H1 (cell line): ENCODE measurements around the gene MARK3. TPM values are rescaled to one million over a fixed set of nuclear protein-coding genes. Genes with fewer than 3 reads are reported as not detected.

ENCODE experiments used
- CTCF ChIA-PET: fragments of 300-600 bp; sonication (Branson Sonifier 250); formaldehyde crosslinking; loops from one replicate; lab custom pipeline; 2021; ENCODE audit not compliant: partially characterized antibody; lab: Charles Lee
- POLR2A ChIA-PET: fragments of 300-600 bp; sonication (Branson Sonifier 250); formaldehyde crosslinking; loops from one replicate; lab custom pipeline; 2021; ENCODE audit warnings: inconsistent platforms; ENCODE audit not compliant: partially characterized antibody; lab: Charles Lee
- DNase-seq, 2 experiments: peaks; one replicate each; pipeline versions ENCODE4 v3.0.0 to v3.0.0-alpha.2; 2010 to 2022; ENCODE audit warnings: low spot score in 2 of 2, low read depth in 1 of 2, mixed read lengths in 1 of 2
- FAIRE-seq: peaks from 2 replicates; lab custom pipeline; 2011; peaks lifted over from hg19 to GRCh38; lab: Jason Lieb, UNC
- H2AFZ ChIP-seq: 2 replicates; pipeline ENCODE4 v1.8.1; 2012; ENCODE audit warnings: low read length, inconsistent platforms
- H2AK5ac ChIP-seq: 2 replicates; pipeline ENCODE4 v1.6.1; 2013; ENCODE audit warnings: low read depth, low read length
- H2BK120ac ChIP-seq: replicated peaks from 2 replicates; pipeline ENCODE3; 2013; ENCODE audit warnings: low read depth, low read length, inconsistent platforms
- H2BK12ac ChIP-seq: 2 replicates; pipeline ENCODE4 v1.6.1; 2013; ENCODE audit warnings: low read depth, low read length
- H2BK15ac ChIP-seq: 2 replicates; pipeline ENCODE4 v1.6.1; 2013; ENCODE audit warnings: low read length
- H2BK20ac ChIP-seq: 2 replicates; pipeline ENCODE4 v1.6.1; 2013; ENCODE audit warnings: low read length
- H2BK5ac ChIP-seq: 2 replicates; pipeline ENCODE4 v1.6.1; 2013; ENCODE audit warnings: low read depth, low read length
- H3K14ac ChIP-seq: 2 replicates; pipeline ENCODE4 v1.6.1; 2013; ENCODE audit warnings: inconsistent platforms; ENCODE audit not compliant: insufficient read length
- H3K18ac ChIP-seq: 2 replicates; pipeline ENCODE4 v1.6.1; 2013; ENCODE audit warnings: low read length; ENCODE audit errors: extremely low read depth
- H3K23ac ChIP-seq: 2 replicates; pipeline ENCODE4 v1.6.1; 2013; ENCODE audit warnings: inconsistent platforms; ENCODE audit not compliant: insufficient read length
- H3K23me2 ChIP-seq: 2 replicates; pipeline ENCODE4 v1.6.1; 2013; ENCODE audit warnings: low read depth, low read length
- H3K27ac ChIP-seq: 2 replicates; pipeline ENCODE4 v1.6.1; 2011; ENCODE audit warnings: low read depth, low read length, inconsistent platforms
- H3K27me3 ChIP-seq, 4 experiments: replicated peaks in 1 of 4; 1 replicate in 1 of 4; 2 replicates in 3 of 4; pipeline versions ENCODE4 v1.6.1 to v1.8.1; 2011 to 2013; ENCODE audit warnings: low read length in 3 of 4, mild to moderate bottlenecking in 3 of 4, inconsistent platforms in 2 of 4, mixed read lengths in 2 of 4, moderate library complexity in 1 of 4; ENCODE audit not compliant: control insufficient read depth in 3 of 4, insufficient read depth in 3 of 4; ENCODE audit errors: extremely low read depth in 1 of 4
- H3K36me3 ChIP-seq, 4 experiments: 2 replicates each; pipeline versions ENCODE4 v1.6.1 to v1.8.1; 2011 to 2013; ENCODE audit warnings: mild to moderate bottlenecking in 4 of 4, low read length in 3 of 4, moderate library complexity in 2 of 4, control low read depth in 1 of 4, inconsistent platforms in 1 of 4; ENCODE audit not compliant: insufficient read depth in 4 of 4, control insufficient read depth in 2 of 4
- H3K4ac ChIP-seq: replicated peaks from 2 replicates; pipeline ENCODE3; 2013; ENCODE audit warnings: low read length, low read depth, mixed read lengths, inconsistent platforms; ENCODE audit not compliant: insufficient read length
- H3K4me1 ChIP-seq, 4 experiments: replicated peaks in 1 of 4; 1 replicate in 1 of 4; 2 replicates in 3 of 4; pipeline versions ENCODE4 v1.6.1 to v1.8.1; 2011 to 2013; ENCODE audit warnings: low read length in 3 of 4, inconsistent platforms in 2 of 4, mixed read lengths in 1 of 4; ENCODE audit not compliant: insufficient read depth in 4 of 4, control insufficient read depth in 3 of 4
- H3K4me2 ChIP-seq, 2 experiments: 2 replicates each; pipeline versions ENCODE4 v1.6.1 to v1.8.1; 2011 to 2013; ENCODE audit warnings: low read depth in 2 of 2, low read length in 2 of 2, control low read depth in 1 of 2, inconsistent platforms in 1 of 2, mild to moderate bottlenecking in 1 of 2; ENCODE audit not compliant: insufficient read depth in 1 of 2
- H3K4me3 ChIP-seq, 4 experiments: fragments of 200-600, 300-600 bp in 1 of 4; sonication (generic), shearing (Covaris generic), sonication (Bioruptor Twin) in 1 of 4; 2 replicates each; pipeline versions ENCODE4 v1.5.1 to v1.8.1; 2011 to 2016; ENCODE audit warnings: low read length in 4 of 4, low read depth in 3 of 4, control low read depth in 2 of 4, inconsistent platforms in 2 of 4, mild to moderate bottlenecking in 2 of 4, mixed read lengths in 1 of 4, moderate library complexity in 1 of 4; ENCODE audit not compliant: insufficient read depth in 2 of 4; ENCODE audit errors: extremely low read depth in 1 of 4
- H3K56ac ChIP-seq: replicated peaks from 2 replicates; pipeline ENCODE3; 2013; ENCODE audit warnings: low read depth, mild to moderate bottlenecking, mixed read lengths, low read length, inconsistent platforms; ENCODE audit not compliant: insufficient read length
- H3K79me1 ChIP-seq: 2 replicates; pipeline ENCODE4 v1.6.1; 2013; ENCODE audit warnings: low read depth, low read length, control low read depth
- H3K79me2 ChIP-seq, 2 experiments: 2 replicates each; pipeline versions ENCODE4 v1.6.1 to v1.8.1; 2012 to 2013; ENCODE audit warnings: low read length in 2 of 2, mild to moderate bottlenecking in 2 of 2, inconsistent platforms in 1 of 2; ENCODE audit not compliant: insufficient read depth in 2 of 2, control insufficient read depth in 1 of 2
- H3K9ac ChIP-seq, 4 experiments: replicated peaks in 1 of 4; 1 replicate in 1 of 4; 2 replicates in 3 of 4; pipeline versions ENCODE4 v1.6.1 to v1.8.1; 2011 to 2013; ENCODE audit warnings: low read depth in 3 of 4, low read length in 3 of 4, control low read depth in 2 of 4, mild to moderate bottlenecking in 2 of 4, moderate library complexity in 2 of 4, inconsistent platforms in 1 of 4; ENCODE audit errors: extremely low read depth in 1 of 4
- H3K9me3 ChIP-seq, 2 experiments: 2 replicates each; pipeline versions ENCODE4 v1.6.1 to v1.8.1; 2012 to 2013; ENCODE audit warnings: mild to moderate bottlenecking in 2 of 2, moderate library complexity in 2 of 2, control low read depth in 1 of 2, inconsistent platforms in 1 of 2, low read depth in 1 of 2, low read length in 1 of 2, mixed read lengths in 1 of 2; ENCODE audit not compliant: insufficient read depth in 2 of 2
- H4K20me1 ChIP-seq, 2 experiments: replicated peaks in 1 of 2; 2 replicates each; pipeline versions ENCODE3 to v1.8.1; 2011 to 2013; ENCODE audit warnings: inconsistent platforms in 2 of 2, low read length in 2 of 2, mild to moderate bottlenecking in 1 of 2; ENCODE audit not compliant: insufficient read depth in 2 of 2, control insufficient read depth in 1 of 2
- H4K5ac ChIP-seq: 2 replicates; pipeline ENCODE4 v1.6.1; 2013; ENCODE audit warnings: low read length, low read depth, mixed read lengths, inconsistent platforms; ENCODE audit not compliant: insufficient read length
- H4K8ac ChIP-seq: 2 replicates; pipeline ENCODE4 v1.8.0; 2013; ENCODE audit warnings: mild to moderate bottlenecking, moderate library complexity, low read length, inconsistent platforms; ENCODE audit not compliant: insufficient read depth; ENCODE audit errors: extremely low read depth
- H4K91ac ChIP-seq: replicated peaks from 2 replicates; pipeline ENCODE3; 2013; ENCODE audit warnings: low read length, mixed read lengths, inconsistent platforms; ENCODE audit not compliant: insufficient read length
- CEBPB ChIP-seq: IDR thresholded peaks from 2 replicates; pipeline ENCODE4 v1.6.1; 2012; ENCODE audit warnings: low read depth, low read length
- FOSL1 ChIP-seq: IDR thresholded peaks from 2 replicates; pipeline ENCODE4 v1.6.1; 2011; ENCODE audit warnings: mild to moderate bottlenecking, low read depth, low read length, moderate library complexity; ENCODE audit not compliant: insufficient read depth
- POLR2A ChIP-seq, 2 experiments: IDR thresholded peaks; 1 replicate in 1 of 2; 2 replicates in 1 of 2; pipeline ENCODE4 v1.6.1; 2011; ENCODE audit warnings: low read depth in 2 of 2, low read length in 2 of 2, mild to moderate bottlenecking in 2 of 2; ENCODE audit errors: control extremely low read depth in 1 of 2
- TBP ChIP-seq: IDR thresholded peaks from 2 replicates; pipeline ENCODE4 v1.6.1; 2011; ENCODE audit warnings: low read depth, low read length, improper control_type of control experiment
- WGBS, 2 experiments: shearing (Covaris generic) in 1 of 2; methylation state at CpG; one replicate each; pipeline versions ENCODE4 v1.1.6 to v1.1.7; 2013 to 2015; ENCODE audit warnings: low lambda C conversion rate in 2 of 2, mixed read lengths in 2 of 2, inconsistent platforms in 1 of 2, low coverage in 1 of 2, missing lambda C conversion rate in 1 of 2; ENCODE audit not compliant: insufficient replicate concordance in 2 of 2, insufficient coverage in 1 of 2, insufficient read length in 1 of 2; ENCODE audit errors: extremely low coverage in 1 of 2, missing lambda C conversion rate in 1 of 2; 5-methylcytosine and 5-hydroxymethylcytosine counted together
- polyA plus RNA-seq, 7 experiments: library from polyadenylated mRNA; depleted of rRNA in 3 of 7; stranded (reverse) in 5 of 7; unstranded in 2 of 7; fragments of >200 nt in 5 of 7; fragments of 200-250 nt in 2 of 7; gene quantifications; 1 replicate in 5 of 7; 2 replicates in 1 of 7; 4 replicates in 1 of 7; pipeline versions ENCODE4 v1.2.1 to v1.2.3, GENCODE V29; 2011 to 2013; ENCODE audit warnings: missing spikeins in 2 of 7, mixed read lengths in 2 of 7
- total RNA-seq: library from RNA; stranded (reverse); fragmentation: NEBNext Ultra II Directional; extraction: Animal tissue kit (Norgen Biotek cat#: 25700); gene quantifications from 2 replicates; pipeline ENCODE4 v1.2.1, GENCODE V29; 2021

MARK3 gene
- total and polyA plus RNA-seq, 2 of the 8 experiments (the other 6 are each of a cell fraction or from before 2014, with no cell fraction given): 39.4 to 76.9 TPM

DNA sequence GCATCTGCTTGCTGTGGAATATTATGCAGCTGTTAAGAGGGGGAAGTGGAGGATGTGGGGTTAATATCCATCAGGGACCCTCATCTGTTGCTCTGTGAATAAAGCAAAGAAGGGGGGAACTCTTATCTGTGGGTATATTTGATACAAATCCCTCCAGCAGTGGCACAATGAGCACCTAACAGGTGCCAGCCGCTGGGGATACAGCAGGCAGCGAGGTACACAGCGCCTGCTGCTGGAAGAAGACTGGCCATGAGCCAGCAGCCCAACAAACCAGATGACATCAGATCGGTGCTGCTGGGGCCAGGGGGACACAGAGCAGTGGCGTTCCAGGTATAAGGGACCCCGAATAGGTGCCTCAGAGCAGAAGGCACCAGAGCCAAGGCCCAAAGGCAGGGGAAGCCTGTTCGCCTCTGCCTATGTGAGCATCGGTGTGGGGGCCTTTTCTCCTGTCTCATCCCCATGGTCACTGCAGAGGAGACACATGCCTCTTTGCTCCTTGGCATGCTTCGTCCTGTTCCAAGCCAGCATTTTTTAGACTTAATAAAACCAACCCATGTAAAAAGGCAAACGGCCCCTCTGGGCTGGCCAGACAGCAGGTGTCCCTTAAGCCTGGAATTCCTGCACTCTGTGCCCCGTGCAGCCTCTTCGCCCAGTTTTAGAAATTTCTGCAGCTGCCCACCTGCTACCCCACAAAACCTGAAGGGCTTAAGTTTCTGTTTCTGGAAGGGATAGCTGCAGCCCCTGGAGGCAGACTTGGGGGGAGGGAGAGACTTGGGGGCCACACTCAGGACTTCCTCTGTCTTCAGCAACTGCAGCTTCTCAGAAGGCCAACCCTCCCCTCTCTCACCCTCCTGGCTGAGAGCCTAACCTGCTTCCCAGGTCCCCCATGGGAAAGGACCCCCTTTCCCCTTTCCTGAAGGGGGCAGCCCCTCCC, 139.1 kb downstream of the MARK3 start:
- Histone ChIP-seq H2BK12ac (peak overlapping the region; percentile 35; the same call in 1 of the 2 replicates), H3K56ac (no peak overlapping the region), H2BK5ac (no peak overlapping the region), H2AFZ (no peak overlapping the region), H3K4me3 (peak overlapping the region in 1 of 4 experiments; percentile 5; a peak in 2 of 8 replicates), H3K18ac (no peak overlapping the region), H3K79me2 (peaks cover 0 to 4% of the 10 kb centered on the region in 2 experiments; a peak in 2 of 4 replicates), H3K27me3 (peaks cover 3 to 23% (median 13%) of the 10 kb centered on the region in 4 experiments), H4K5ac (no peak overlapping the region), H4K20me1 (peaks cover 6 to 17% of the 10 kb centered on the region in 2 experiments), H3K23ac (no peak overlapping the region), H2AK5ac (no peak overlapping the region), H3K79me1 (no peaks in the 10 kb centered on the region; the same call in 1 of the 2 replicates), H2BK120ac (no peak overlapping the region), H4K91ac (no peak overlapping the region), H3K14ac (no peak overlapping the region), H3K9ac (no peak overlapping the region), H2BK15ac (peak overlapping the region; percentile 5; the same call in 1 of the 2 replicates), H3K27ac (no peak overlapping the region), H3K4ac (peak overlapping the region; percentile 27), H3K23me2 (peaks cover 17% of the 10 kb centered on the region; the same call in 1 of the 2 replicates), H3K9me3 (no peaks in the 10 kb centered on the region), H4K8ac (no peak overlapping the region), H3K36me3 (peaks cover 8 to 21% (median 15%) of the 10 kb centered on the region in 4 experiments; a peak in 7 of 8 replicates), H3K4me1 (peaks cover 0 to 18% (median 14%) of the 10 kb centered on the region in 4 experiments; a peak in 5 of 7 replicates), H2BK20ac (peak overlapping the region; percentile 6; the same call in 1 of the 2 replicates), H3K4me2 (peak overlapping the region; percentile 73 to 80; a peak in 2 of 4 replicates)
- DNase-seq: no peak
- CTCF ChIA-PET: interaction anchor here (0.9 to 31.3 kb wide), 2 partner anchors 17 to 37 kb away, joined by 3 to 921 read pairs; partner anchors contain the start of gene TRMT61A
- POLR2A ChIA-PET: interaction anchor here (0.6 to 12.6 kb wide), 7 partner anchors 14 to 447 kb away, joined by 3 to 844 read pairs (median 10); partner anchors contain the start of genes BAG5, COA8 and TRMT61A
- WGBS, 2 experiments: 78% methylated on average over 12 of the region's 12 CpGs; no CpG with 5 or more reads in 1 of the 2 experiments
- peak; percentile 32 for FAIRE-seq
- TF ChIP-seq TBP (no peak), POLR2A (IDR thresholded peaks at IDR 0.05; ENCODE audit: control extremely low read depth in 1 of 2, low read depth in 2 of 2, low read length in 2 of 2) (no peak), CEBPB (no peak), FOSL1 (no peak)
